GF-D8 (cell line): Measurements from ENCODE around the gene KAZN.

Source experiments
- DNase-seq: peaks from one replicate; lab custom pipeline; 2025; lab: John Stamatoyannopoulos, UW

The KAZN gene

GRCh38 chr1:14590411-14591180 lies 7.9 kb upstream of the KAZN start:
- DNase-seq: no peak

GRCh38 chr1:14591600-14591999 lies 6.9 kb upstream of the KAZN start:
- no peak for DNase-seq

GRCh38 chr1:14592004-14592631 lies 6.4 kb upstream of the KAZN start:
- no peak for DNase-seq

GRCh38 chr1:14593302-14593701 lies 5.2 kb upstream of the KAZN start:
- no peak for DNase-seq

DNA sequence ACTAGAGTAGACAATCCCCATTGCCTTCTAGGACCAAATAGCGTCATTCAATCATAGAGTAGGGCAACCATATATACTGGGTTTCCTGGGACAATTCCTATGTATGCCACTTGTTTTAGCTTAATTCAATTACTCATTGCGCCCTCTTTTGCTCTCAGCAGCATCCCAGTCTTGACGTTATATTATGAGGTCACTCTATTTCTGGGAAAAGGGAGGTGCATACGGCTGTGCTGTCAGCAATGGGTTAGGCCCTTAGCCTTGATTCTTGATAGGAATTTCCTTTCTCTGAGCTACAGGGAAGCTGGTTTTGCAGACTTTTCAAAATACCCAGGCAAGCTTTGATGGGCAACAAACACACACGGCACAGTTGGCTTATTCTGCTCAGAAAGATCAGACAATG lies 4.4 kb upstream of the KAZN start:
- DNase-seq: no peak

GRCh38 chr1:14596591-14596990 lies 1.9 kb upstream of the KAZN start:
- no peak for DNase-seq

DNA sequence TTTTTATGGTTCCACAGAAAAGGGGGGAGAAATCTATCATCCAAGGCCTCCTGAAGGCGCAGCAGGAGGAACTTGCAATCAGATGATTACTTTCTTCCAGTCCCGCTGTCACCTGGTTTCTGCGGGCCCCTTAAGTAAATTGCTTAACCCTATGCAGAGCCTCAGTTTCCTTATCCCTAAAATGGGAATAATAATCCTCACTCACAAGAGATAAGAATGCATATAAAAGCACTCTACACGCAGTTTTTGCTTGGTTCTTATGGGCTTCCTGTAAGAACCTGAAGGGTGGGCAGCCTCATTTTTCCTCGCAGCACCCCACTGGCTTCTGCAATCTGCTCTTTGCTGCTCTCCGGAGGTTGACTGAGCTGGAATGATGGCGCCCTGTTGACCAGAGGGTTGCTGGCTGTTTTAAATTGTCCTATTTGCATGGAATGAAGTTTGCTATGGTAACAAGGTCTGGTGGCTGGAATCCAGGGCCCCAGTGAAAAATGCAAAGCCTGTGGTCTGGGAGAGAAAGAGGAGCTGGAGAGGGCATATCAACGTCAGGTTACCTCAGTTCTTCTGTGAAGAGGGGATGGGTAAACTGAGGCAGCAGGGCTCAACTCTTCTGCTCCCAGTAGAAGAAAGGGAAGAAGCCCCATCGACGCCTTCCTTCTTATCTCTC lies 1.0 kb upstream of the KAZN start:
- no peak for DNase-seq

GRCh38 chr1:14598007-14598497 lies 433 bp upstream of the KAZN start:
- no peak for DNase-seq

DNA sequence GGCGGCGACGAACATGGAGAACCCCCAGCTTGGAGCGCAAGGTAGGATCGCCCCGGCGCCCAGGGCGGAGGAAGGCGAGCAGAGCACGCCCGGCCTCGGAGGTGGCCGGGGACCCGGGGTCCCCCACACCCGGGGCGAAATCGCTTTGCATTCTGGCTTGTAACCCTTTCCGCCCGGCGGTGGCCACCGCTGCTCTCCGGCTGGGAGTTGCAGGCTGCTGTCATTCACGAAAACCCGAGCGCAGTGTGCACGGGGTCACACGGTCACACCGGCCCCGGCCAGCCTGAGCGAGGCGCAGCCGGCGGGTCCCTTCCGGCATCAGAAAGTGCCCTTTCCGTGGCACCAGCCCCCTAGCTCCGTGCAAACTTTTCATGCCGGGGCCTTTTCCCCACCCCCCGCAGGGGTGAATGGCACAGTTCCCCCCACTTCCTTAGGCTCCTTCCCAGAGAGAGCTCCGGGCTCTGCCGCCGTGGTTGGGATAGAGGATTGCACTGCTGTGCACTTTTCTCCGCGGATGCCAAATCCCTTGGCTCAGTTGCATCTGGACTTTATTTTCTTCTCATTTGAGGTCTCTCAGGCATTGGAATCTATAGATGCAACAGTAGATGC lies 802 bp downstream of the KAZN start:
- DNase-seq: no peak

GRCh38 chr1:14599800-14600199 lies 1.3 kb downstream of the KAZN start:
- DNase-seq: no peak

- no peak for DNase-seq
Measured at GRCh38 chr1:14600405-14601112, 2.1 kb downstream of the KAZN start.

DNA sequence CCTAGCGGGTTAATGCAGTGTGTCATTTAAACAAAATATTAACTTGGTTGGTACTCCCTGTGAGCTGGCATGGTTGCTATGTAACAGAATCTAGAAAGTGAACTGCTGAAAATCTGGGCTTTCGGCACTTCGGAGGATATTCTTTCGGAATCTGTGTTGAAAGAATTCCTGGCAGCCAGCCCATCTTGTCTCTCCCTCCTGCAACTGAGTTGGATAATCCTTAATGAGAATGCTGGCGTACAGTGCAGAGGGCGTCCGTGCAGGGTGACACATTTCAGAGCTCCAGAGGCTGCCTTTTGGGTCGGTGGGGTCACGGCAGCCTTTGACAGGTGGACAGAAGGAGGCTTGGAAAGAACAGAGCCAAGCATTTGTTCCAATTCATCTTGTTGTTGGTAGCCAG lies 3.7 kb downstream of the KAZN start:
- no peak for DNase-seq

DNA sequence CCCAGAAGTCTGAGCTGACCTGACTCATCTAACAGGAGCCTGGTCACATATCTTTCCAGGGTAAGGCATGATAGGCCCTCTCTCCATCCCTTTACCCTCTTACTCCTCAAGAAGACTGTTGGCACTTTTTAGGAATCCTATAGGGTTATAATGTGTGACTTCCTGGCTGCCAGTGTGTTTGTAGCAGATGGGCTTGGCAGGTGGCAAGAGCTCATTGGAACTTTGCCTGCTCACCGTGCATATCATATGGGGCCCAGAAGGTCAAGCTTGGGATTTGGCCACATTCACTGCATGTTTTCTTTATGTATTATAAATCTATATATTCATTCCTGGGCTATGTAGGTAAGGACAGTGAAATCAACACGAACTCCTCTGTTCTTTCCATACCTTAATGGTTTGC lies 5.2 kb downstream of the KAZN start:
- no peak for DNase-seq

DNA sequence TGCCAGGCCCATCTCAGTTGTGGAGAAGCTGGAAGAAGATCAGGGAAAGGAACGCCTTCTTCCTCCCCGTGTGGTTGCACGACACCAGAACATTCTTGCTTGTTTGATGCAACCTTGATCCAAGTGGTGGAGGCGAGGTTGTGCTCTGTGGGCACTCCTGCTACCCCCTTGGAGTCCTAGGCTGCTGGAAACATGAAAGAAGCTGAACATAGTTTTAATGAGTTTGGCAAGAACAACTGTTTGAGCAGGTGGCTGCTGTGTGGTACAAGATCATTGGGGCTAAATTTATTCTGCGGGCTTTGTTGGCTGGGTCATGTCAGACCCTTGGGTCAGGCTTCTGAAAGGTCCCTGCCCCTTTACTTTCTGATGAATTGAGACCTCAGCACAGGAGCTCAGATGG lies 5.9 kb downstream of the KAZN start:
- no peak for DNase-seq

GRCh38 chr1:14605945-14606344 lies 7.5 kb downstream of the KAZN start:
- no peak for DNase-seq

DNA sequence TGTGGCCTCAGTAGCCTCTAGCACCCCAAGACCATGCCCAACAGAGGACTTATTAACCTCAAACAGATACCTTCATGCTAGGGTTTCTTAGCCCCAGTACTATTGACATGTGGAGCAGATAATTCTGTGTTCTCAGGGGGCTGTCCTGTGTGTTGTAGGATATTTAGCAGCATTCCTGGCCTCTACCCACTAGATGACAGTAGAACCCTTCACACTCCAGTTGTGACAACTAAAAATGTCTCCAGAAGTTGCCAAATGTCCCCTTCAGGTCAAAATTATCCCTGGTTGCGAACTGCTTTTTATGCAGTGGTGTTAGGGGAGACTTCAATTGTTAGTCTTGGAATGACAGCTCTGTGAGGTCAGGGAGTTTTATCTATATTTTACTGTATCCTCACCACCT lies 8.1 kb downstream of the KAZN start:
- DNase-seq: no peak

- DNase-seq: no peak
Measured at GRCh38 chr1:14607295-14607694, 8.8 kb downstream of the KAZN start.

GRCh38 chr1:14608308-14608707 lies 9.8 kb downstream of the KAZN start:
- DNase-seq: no peak

DNA sequence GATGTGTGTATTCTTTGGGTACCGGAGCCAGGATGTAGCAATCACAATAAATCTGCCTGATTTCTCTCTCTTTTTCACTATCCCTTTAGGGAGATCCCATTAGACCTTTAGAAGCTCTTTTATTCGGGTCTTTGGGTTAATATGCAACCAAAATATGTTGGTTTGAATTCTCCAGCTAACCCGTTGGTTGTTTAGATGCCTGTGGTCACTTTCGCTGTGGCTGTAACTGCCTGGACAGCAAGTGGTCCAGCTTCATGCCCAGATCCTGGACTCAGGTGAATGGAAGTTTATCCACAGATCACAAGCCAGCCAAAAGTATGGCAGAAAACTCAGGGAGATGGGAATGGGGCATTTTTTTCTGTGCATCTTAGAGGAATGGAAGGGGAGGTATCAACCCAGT lies 12.3 kb downstream of the KAZN start:
- no peak for DNase-seq

DNA sequence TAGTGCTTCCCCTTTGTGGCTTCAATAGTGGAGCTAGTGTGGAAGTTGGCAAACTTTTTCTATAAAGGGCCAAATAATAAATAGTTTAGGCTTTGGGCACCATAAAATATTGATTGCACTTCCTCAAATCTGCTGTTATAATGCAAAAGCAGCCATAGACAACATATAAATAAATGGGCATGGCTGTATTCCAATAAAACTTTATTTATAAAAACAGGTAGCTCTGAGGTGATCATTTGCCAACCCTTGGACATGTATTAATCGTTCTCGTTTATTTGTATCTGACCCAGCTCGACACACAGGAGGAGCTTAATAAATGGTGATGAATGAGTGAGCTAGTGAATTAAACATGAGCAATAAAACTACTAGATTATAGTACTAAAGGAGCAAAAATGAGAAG lies 13.3 kb downstream of the KAZN start:
- no peak for DNase-seq

DNA sequence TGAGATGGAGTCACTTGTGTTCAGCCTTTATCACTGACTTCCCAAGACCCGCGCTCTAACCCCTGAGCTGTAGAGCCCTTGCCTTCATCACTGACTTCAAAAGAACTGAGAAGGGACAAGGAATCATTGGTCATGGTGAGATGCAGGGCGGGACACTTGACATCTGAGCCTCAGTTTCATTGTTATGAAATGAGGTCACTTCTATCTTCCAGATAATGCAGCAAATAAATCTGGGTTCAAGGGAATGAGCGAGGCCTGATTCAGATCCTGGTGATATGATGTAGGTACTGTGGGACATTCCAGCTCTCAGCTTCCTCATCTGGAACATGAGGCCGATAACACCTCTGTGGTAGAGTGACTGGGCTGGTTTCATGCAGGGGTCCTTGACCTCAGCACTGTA lies 13.8 kb downstream of the KAZN start:
- DNase-seq: no peak

- DNase-seq: no peak
Measured at GRCh38 chr1:14613926-14614325, 15.4 kb downstream of the KAZN start.
